D721Med (cell line): Measurements from ENCODE around the gene AKT2.

Experiments used
- DNase-seq: peaks from one replicate; pipeline ENCODE4 v3.0.0; 2011; ENCODE audit warnings: low spot score; ENCODE audit not compliant: insufficient read length
- FAIRE-seq: peaks from 2 replicates; lab custom pipeline; 2011; peaks lifted over from hg19 to GRCh38; lab: Jason Lieb, UNC
- CTCF ChIP-seq: IDR thresholded peaks from 2 replicates; pipeline ENCODE4 v1.5.1; 2012; ENCODE audit warnings: mild to moderate bottlenecking, control low read depth; ENCODE audit not compliant: insufficient read depth; ENCODE audit errors: missing control alignments

Gene AKT2

GRCh38 chr19:40217934-40218890, 66.9 kb downstream of the AKT2 start, which contains the start of gene TTC9B:
TTC9B (minus strand) TSS chr19:40218384; CDS start chr19:40218381, 3 bp downstream.
- no peak for FAIRE-seq
- no peak for DNase-seq
- no peak for TF ChIP-seq CTCF

- no peak for FAIRE-seq
- peak; percentile 66 for TF ChIP-seq CTCF
- no peak for DNase-seq
Measured at GRCh38 chr19:40217027-40217810, 67.9 kb downstream of the AKT2 start.

- no peak for TF ChIP-seq CTCF
- no peak for DNase-seq
- no peak for FAIRE-seq
Measured at GRCh38 chr19:40216777-40217026, 68.4 kb downstream of the AKT2 start.

GRCh38 chr19:40216013-40216776, 69.0 kb downstream of the AKT2 start:
- FAIRE-seq: no peak
- no peak for DNase-seq
- no peak for TF ChIP-seq CTCF

- no peak for FAIRE-seq
- no peak for TF ChIP-seq CTCF
- DNase-seq: no peak
Measured at GRCh38 chr19:40214936-40215335, 70.2 kb downstream of the AKT2 start.

- no peak for DNase-seq
- TF ChIP-seq CTCF: no peak
- no peak for FAIRE-seq
Measured at GRCh38 chr19:40213882-40214570, 71.1 kb downstream of the AKT2 start.
